ENCODE data around the gene DOCK3.
"Not testable (repeated sequence)": the region's sequence is repeated elsewhere in the genome, so short reads cannot be mapped to it uniquely, and the experiment has no call there.

Gene DOCK3

GRCh38 chr3:50650018-50650417 is 24.7 kb upstream of the DOCK3 start:
- no peak for DNase-seq (ENCODE audit: low spot score)

DNA sequence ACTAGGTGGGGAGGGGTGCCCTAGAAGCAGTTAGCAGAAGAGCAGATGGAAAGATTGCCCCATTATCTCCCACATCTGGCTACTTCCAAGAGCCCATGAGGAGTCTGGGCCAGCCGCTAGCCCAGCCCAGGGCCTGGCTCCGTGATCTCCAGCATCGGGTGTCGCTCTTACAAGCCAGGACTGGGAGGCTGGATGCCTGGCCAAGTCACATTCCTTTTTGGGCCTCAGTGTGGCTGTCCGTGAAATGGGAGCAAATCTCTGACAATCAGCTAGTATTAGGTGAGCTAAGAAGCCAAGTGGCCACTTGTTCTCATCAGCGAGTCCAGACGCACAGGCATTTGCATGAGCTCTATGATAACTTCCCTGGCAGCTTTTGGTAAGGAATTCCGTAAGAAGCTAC is 23.3 kb upstream of the DOCK3 start:
- DNase-seq (ENCODE audit: low spot score) = no peak

- DNase-seq (ENCODE audit: low spot score) = no peak
Measured at GRCh38 chr3:50651920-50652529, 22.7 kb upstream of the DOCK3 start.

DNA sequence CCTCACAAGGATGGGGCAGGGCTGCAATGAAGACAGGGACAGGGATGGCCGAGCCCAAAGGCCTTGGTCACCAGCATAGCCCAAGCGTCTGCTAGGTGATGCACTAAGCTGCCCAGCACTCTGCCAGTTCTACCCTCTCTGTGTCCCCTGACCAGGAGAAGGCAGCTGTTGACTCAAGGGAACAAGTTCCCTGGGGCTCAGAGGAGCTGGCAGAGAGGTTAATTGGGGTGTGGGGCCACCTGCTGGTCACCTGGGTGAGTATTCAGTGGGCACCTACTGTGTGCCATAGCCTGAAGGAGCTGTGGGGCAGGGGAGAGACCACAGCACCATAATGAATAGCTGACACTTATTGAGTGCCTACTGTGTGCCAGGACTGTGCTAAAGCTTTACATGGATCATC is 22.0 kb upstream of the DOCK3 start:
- DNase-seq (ENCODE audit: low spot score) = peak; percentile 49

- DNase-seq (ENCODE audit: low spot score) = no peak
Measured at GRCh38 chr3:50653937-50654595, 20.7 kb upstream of the DOCK3 start.

DNA sequence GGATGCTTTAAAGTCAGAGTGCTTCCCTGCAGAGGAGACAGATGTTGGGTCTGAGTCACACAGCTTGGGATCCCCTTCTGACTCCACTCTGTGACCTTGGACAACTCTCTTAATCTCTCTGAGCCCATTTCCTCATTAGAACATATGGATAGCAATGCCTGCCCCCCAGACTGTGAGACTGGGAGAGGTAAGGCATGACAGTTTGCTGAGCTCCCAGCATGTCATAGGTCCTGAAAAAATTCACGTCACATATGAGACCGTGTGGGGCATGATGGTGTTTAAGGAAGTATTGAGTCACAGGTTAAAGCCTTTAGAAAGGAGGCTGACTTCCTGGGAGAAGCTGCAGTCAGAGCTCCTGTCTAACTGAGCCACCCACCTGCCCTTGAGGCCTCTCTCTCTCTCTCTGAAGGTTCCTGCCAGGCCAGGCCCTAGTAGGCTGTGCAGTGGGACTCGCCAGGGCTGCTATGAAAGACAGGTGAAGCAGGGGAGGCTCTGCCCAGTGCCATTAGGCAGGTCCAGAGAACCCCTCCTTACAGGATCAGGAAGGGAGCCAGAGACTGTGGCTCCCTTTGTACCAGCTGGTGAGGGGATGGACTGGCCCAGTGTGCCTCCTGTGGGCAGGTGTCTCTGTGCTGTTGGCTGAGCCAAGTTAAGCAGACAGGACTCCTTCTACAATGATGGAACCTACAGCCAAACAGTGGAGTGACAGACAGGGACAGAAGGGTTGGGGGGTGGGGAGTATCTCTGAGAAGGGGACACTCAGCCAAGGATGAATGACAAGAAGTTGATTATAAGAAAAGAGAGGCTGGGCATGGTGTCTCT is 19.5 kb upstream of the DOCK3 start:
- DNase-seq (ENCODE audit: low spot score) = no peak

DNA sequence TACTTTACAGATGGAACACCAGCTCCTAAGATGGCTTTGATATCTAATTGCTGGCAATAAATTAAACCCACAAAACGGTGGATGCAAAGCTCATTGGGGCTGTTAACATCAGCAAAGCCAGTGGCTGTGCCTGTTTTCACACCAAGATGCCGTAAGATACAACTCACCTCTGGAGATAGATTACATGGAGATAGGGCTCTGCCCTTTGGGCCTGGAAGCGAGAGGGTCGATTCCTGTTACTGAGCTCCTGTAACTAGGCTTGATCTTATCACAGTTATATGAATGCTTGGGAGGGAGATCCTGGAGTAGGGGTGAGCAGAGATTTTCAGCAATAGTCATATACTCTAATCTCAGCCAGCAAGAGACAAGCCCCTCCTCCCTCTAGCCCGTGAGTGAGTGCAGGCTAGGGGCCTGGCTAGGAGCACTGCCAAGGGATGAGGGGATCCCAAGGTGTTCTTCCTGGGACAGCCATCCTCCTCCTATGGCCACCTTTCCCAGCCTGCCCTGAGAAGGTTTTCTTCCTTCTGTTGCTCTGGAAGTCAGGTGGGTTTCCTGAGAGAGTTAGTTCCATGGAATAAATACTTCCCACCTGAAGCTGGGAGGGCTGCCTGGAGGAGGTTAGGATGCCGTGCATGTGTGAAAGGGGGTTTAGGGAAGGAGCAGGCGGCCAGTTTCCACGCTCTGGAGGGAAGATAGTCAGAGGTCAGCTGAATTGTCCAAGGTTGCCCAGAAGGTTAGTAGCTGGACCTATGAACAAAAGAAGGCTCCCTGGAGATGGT is 18.1 kb upstream of the DOCK3 start:
- no peak for DNase-seq (ENCODE audit: low spot score)

GRCh38 chr3:50657407-50657806 is 17.3 kb upstream of the DOCK3 start:
- no peak for DNase-seq (ENCODE audit: low spot score)

GRCh38 chr3:50657816-50658215 is 16.9 kb upstream of the DOCK3 start:
- DNase-seq (ENCODE audit: low spot score) = no peak

DNA sequence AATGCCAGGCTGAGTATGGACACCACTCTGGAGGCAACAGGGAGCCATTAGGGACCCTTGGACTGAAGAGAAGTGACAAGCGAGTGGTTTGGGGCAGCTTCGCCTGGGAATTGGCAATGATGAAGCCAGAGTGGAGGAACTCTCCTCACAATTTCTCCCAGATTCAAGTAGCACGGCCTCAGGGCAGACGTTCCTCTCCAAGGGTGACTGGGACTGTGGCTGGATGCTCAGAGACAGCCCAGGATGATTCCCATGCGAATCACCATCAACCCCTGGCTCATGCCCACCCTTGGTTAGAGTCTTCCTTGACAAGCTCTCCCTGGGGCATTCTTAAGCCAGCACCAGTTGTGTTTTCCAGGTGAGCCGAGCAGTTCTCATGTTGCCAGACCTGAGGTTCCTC is 16.3 kb upstream of the DOCK3 start:
- DNase-seq (ENCODE audit: low spot score) = no peak

DNA sequence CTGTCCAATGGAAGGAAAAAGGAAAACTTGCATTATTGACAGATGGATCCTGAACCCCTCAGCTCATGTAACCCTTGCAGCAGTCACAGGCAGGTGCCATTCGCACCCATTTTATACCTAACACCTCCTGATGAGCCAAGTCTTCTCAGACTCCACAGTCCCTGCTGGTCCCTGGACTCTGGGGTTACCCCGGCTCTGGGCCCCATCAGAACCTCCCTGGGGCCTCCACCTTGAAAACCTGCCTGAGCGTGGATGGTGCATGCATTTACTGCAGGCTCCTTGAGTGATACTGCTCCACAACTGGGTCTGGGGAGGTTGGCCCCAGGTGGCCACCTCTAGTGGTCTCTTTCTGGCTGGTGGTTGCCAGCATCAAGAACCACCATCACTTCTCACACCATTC is 15.9 kb upstream of the DOCK3 start:
- DNase-seq (ENCODE audit: low spot score) = no peak

DNA sequence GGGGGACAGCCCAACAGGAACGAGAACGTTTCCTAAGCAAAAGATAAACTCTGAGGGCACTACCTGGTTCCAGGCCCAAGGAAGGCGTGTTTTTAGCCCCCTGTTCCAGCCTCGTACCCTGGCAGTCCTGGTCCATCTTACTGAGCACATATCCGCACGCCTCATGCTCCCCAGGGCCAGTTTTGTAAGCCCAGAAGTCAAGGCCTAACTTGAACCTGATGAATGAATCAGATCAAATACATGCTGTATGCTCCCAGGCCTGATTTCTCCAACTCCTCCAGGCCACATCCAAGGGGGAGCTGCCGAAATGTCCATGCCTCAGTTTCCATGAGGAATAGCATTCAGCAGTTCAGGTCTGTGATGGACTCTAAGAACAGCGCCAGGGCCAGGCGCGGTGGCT is 14.3 kb upstream of the DOCK3 start:
- DNase-seq (ENCODE audit: low spot score) = no peak

GRCh38 chr3:50661321-50661837 is 13.3 kb upstream of the DOCK3 start:
- no peak for DNase-seq (ENCODE audit: low spot score)

- no peak for DNase-seq (ENCODE audit: low spot score)
Measured at GRCh38 chr3:50662408-50662807, 12.3 kb upstream of the DOCK3 start.

- DNase-seq (ENCODE audit: low spot score) = no peak
Measured at GRCh38 chr3:50665081-50665840, 9.5 kb upstream of the DOCK3 start.

- DNase-seq (ENCODE audit: low spot score) = not testable (repeated sequence)
Measured at GRCh38 chr3:50665841-50666115, 8.9 kb upstream of the DOCK3 start.

DNA sequence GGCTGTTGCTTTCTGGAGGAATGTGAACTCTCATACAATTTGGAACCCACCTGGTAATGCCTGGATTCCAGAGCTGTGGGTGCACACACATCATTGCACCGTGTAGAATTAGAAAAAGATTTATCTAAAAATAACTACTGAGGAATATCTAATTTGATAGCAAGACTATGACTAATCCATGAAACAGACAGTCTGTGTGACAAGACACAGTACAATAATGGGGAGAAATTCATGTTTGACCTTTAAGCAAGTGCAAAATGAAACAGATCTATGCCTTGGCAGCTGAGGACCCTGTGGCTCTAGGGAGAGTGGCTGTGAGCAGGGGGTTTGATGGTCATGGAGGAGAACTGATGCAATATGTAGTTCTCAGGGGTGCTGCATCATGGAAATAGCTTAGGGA is 7.9 kb upstream of the DOCK3 start:
- no peak for DNase-seq (ENCODE audit: low spot score)

- DNase-seq (ENCODE audit: low spot score) = no peak
Measured at GRCh38 chr3:50671331-50671730, 3.4 kb upstream of the DOCK3 start.

DNA sequence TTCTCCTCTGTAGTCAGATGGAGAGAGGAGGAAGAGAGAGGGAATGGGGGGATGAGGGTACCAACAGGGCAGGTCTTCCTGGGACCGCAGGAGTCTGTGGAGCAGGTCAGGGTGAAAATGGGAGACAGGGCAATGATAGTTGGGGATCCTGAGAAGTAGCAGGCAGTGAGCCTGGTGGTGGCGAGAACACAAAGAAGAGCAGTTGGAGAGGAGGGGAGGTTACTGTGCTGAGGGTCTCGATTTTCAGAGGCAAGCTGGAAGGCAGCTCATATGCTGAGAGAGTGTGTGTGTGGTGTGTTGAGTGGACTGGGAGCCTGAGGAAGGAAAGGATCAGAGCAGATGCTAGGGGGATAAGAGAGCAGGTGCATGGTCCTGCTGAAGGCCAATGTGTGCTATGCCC is 2.1 kb upstream of the DOCK3 start:
- no peak for DNase-seq (ENCODE audit: low spot score)

DNA sequence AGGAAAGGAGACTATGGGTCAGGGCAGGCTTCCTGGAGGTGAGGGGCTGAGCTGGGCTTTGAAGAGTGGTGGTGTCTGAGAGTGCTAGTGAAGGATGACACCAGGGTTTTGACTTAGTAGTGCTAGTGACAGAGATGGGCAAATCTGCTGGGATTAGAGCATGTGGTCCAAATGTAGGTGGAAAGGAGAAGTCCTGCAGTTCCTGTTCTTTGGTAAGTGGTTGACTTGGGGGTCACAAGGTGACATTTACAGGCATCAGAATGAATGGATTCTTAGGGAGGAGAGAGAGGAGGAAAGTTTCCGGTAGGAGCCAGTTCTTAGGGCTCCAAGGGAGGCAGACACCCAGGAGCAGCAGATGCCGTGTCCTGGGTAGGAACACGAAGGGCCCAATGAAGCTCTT is 796 bp upstream of the DOCK3 start:
- no peak for DNase-seq (ENCODE audit: low spot score)

GRCh38 chr3:50675179-50676030 is 678 bp downstream of the DOCK3 start:
- peak; percentile 93 for DNase-seq (ENCODE audit: low spot score)

Measured in D341Med (cell line).